GM10248 (cell line): Measurements from ENCODE around the gene SH3PXD2A.
A peak's percentile ranks its signal among the peaks of the same experiment; 100 is the strongest.

Experiments used
- CTCF ChIA-PET: fragments of 300-600 bp; sonication (Branson Sonifier 250); formaldehyde crosslinking; extraction: SDS; loops from one replicate; lab custom pipeline; 2021; ENCODE audit warnings: antibody characterized with exemption; lab: Yijun Ruan, JAX
- POLR2A ChIA-PET: fragments of 350-650 bp; sonication (Branson Sonifier 250); formaldehyde crosslinking; extraction: SDS; loops from one replicate; lab custom pipeline; 2020; ENCODE audit warnings: antibody characterized with exemption; lab: Yijun Ruan, JAX
- DNase-seq: peaks from one replicate; pipeline ENCODE4 v3.0.0; 2012; ENCODE audit errors: extremely low spot score
- TF ChIP-seq, protein P1 (sequence below): IDR thresholded peaks from 2 replicates; pipeline ENCODE4 v1.5.1; 2012; ENCODE audit warnings: mild to moderate bottlenecking, low read depth; ENCODE audit errors: extremely low read depth, missing control alignments, control extremely low read depth

SH3PXD2A gene

GRCh38 chr10:103859161-103860086 is 4.0 kb upstream of the SH3PXD2A start:
- POLR2A ChIA-PET = no interaction called here
- peak; percentile 60 for DNase-seq
- CTCF ChIA-PET = interaction anchor here (1.0 to 3.8 kb wide), 9 partner anchors 11 to 254 kb away, joined by 3 to 66 read pairs (median 4); no protein-coding TSS in a partner anchor
- TF ChIP-seq, protein P1, sequence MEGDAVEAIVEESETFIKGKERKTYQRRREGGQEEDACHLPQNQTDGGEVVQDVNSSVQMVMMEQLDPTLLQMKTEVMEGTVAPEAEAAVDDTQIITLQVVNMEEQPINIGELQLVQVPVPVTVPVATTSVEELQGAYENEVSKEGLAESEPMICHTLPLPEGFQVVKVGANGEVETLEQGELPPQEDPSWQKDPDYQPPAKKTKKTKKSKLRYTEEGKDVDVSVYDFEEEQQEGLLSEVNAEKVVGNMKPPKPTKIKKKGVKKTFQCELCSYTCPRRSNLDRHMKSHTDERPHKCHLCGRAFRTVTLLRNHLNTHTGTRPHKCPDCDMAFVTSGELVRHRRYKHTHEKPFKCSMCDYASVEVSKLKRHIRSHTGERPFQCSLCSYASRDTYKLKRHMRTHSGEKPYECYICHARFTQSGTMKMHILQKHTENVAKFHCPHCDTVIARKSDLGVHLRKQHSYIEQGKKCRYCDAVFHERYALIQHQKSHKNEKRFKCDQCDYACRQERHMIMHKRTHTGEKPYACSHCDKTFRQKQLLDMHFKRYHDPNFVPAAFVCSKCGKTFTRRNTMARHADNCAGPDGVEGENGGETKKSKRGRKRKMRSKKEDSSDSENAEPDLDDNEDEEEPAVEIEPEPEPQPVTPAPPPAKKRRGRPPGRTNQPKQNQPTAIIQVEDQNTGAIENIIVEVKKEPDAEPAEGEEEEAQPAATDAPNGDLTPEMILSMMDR = peak; percentile 46

- TF ChIP-seq, protein P1 = no peak
- ChIA-PET CTCF (interaction anchor here (0.6 to 3.8 kb wide), 16 partner anchors 10 to 253 kb away, joined by 3 to 66 read pairs (median 4); no protein-coding TSS in a partner anchor), POLR2A (no interaction called here)
- no peak for DNase-seq
Measured at GRCh38 chr10:103858360-103858759, 3.0 kb upstream of the SH3PXD2A start.

GRCh38 chr10:103856797-103857170 is 1.4 kb upstream of the SH3PXD2A start:
- DNase-seq = no peak
- ChIA-PET CTCF (interaction anchor here (0.8 to 3.8 kb wide), 3 partner anchors 10 to 144 kb away, joined by 4 to 66 read pairs (median 5); no protein-coding TSS in a partner anchor), POLR2A (no interaction called here)
- TF ChIP-seq, protein P1 = no peak

DNA sequence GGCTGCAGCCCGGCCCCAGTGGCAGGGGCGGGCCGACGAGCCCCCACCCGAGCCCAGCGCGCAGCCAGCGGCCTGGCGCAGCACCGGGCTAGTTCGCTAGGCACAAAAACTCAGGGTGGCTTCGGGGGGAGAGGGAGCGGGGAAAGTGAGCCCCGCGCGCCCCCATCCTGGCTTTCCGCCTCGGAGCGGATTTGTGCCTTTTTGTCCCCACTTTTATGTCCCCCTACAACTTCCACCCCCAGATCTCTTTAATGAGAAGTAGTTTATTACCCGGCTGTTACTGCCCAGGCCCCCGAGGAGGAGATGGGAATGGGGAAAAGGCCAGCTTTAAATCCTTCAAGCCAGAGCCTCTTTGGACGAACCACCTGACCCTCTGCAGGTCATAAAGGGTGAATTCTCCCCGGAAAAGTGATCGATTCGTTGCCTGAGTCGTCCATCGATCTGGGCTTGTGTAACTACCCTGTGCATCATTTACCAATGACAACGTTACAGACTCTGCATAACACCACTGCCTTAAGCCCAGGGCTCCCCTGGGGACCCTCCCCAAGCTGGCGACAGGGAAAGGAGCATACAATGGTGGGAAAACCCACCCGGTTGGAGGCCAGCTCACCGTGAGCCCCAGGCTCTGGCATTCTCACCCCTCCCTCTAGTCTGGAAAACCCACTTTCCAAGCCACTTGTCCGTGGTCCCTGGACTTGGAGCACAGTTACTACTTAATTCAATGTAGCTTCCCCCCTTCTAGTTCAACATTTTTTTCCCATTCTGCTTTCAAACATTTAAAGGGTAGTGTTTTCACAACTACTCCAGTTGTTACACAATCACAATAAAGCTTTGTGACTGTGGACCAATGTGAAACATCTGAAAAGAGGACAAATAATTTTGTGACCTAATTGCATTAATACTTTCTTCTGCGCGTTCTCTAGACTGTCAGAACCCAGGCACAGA is 748 bp upstream of the SH3PXD2A start:
- TF ChIP-seq, protein P1 = no peak
- DNase-seq = no peak
- CTCF ChIA-PET = interaction anchor here (0.8 to 3.8 kb wide), 4 partner anchors 9 to 143 kb away, joined by 3 to 66 read pairs (median 4); no protein-coding TSS in a partner anchor
- POLR2A ChIA-PET = no interaction called here

GRCh38 chr10:103854686-103855391 is 537 bp downstream of the SH3PXD2A start:
- peak; percentile 51 for DNase-seq

More at GRCh38 chr10:103854686-103855391, 537 bp downstream of the SH3PXD2A start:
- CTCF ChIA-PET = interaction anchor here (1.2 to 4.4 kb wide), 4 partner anchors 33 to 149 kb away, joined by 3 to 41 read pairs (median 3); no protein-coding TSS in a partner anchor
- POLR2A ChIA-PET = no interaction called here
- TF ChIP-seq, protein P1 = no peak
